Nephron (organoid): Measurements from ENCODE around the gene SLC1A5.
A peak's percentile ranks its signal among the peaks of the same experiment; 100 is the strongest.

ENCODE experiments used
- H3K27ac Mint-ChIP-seq, 3 experiments: 2 replicates each; pipeline ENCODE4 v1.8.0; 2020; ENCODE audit warnings: mixed read lengths in 3 of 3, mild to moderate bottlenecking in 2 of 3, moderate library complexity in 1 of 3
- H3K27me3 Mint-ChIP-seq: 2 replicates; pipeline ENCODE4 v1.8.0; 2021; ENCODE audit warnings: low read depth, mild to moderate bottlenecking, moderate library complexity, mixed read lengths
- H3K36me3 Mint-ChIP-seq: 2 replicates; pipeline ENCODE4 v1.8.0; 2020; ENCODE audit warnings: low read depth, mixed read lengths
- H3K4me1 Mint-ChIP-seq: 2 replicates; pipeline ENCODE4 v1.8.0; 2020; ENCODE audit warnings: mixed read lengths
- H3K4me3 Mint-ChIP-seq, 3 experiments: 2 replicates each; pipeline ENCODE4 v1.8.0; 2020; ENCODE audit warnings: mild to moderate bottlenecking in 3 of 3, mixed read lengths in 3 of 3, moderate library complexity in 2 of 3
- H3K9me3 Mint-ChIP-seq: 2 replicates; pipeline ENCODE4 v1.8.0; 2020; ENCODE audit warnings: mixed read lengths
- CTCF ChIP-seq, 3 experiments: fragments of 200-600 bp; sonication (generic); IDR thresholded peaks; one replicate each; pipeline ENCODE4 v1.5.0; 2021; ENCODE audit warnings: antibody characterized with exemption in 3 of 3; ENCODE audit not compliant: unreplicated experiment in 3 of 3

Gene SLC1A5

GRCh38 chr19:46737298-46737654 lies 51.1 kb downstream of the SLC1A5 start:
- Mint-ChIP-seq H3K4me3 (no peak overlapping the region), H3K27ac (peak overlapping the region in 1 of 3 experiments; percentile 44), H3K4me1 (peaks cover 42% of the 10 kb centered on the region), H3K9me3 (no peaks in the 10 kb centered on the region), H3K36me3 (peaks cover 40% of the 10 kb centered on the region), H3K27me3 (no peaks in the 10 kb centered on the region)
- no peak for TF ChIP-seq CTCF (IDR thresholded peaks at IDR 0.05; ENCODE audit: unreplicated experiment in 3 of 3)

- peak overlapping the region in 1 of 3 experiments; percentile 44 for H3K27ac Mint-ChIP-seq
- H3K27me3 Mint-ChIP-seq, result no peaks in the 10 kb centered on the region
- no peaks in the 10 kb centered on the region for H3K9me3 Mint-ChIP-seq
- no peak for TF ChIP-seq CTCF (IDR thresholded peaks at IDR 0.05; ENCODE audit: unreplicated experiment in 3 of 3)
- peaks cover 46% of the 10 kb centered on the region for H3K36me3 Mint-ChIP-seq
- H3K4me1 Mint-ChIP-seq, result peaks cover 41% of the 10 kb centered on the region
- no peak overlapping the region for H3K4me3 Mint-ChIP-seq
These were observed 51.7 kb downstream of the SLC1A5 start for GRCh38 chr19:46736531-46737297.

- Mint-ChIP-seq H3K9me3 (no peaks in the 10 kb centered on the region), H3K27me3 (no peaks in the 10 kb centered on the region), H3K36me3 (peaks cover 55% of the 10 kb centered on the region), H3K4me3 (no peak overlapping the region), H3K4me1 (peaks cover 25% of the 10 kb centered on the region), H3K27ac (no peak overlapping the region)
- TF ChIP-seq CTCF (IDR thresholded peaks at IDR 0.05; ENCODE audit: unreplicated experiment in 3 of 3), result no peak
These were observed 54.6 kb downstream of the SLC1A5 start for GRCh38 chr19:46733690-46734292.

- H3K27me3 Mint-ChIP-seq, result no peaks in the 10 kb centered on the region
- H3K9me3 Mint-ChIP-seq, result no peaks in the 10 kb centered on the region
- H3K27ac Mint-ChIP-seq, result no peak overlapping the region
- peaks cover 55% of the 10 kb centered on the region for H3K36me3 Mint-ChIP-seq
- H3K4me1 Mint-ChIP-seq, result peaks cover 24% of the 10 kb centered on the region
- no peak overlapping the region for H3K4me3 Mint-ChIP-seq
- no peak for TF ChIP-seq CTCF (IDR thresholded peaks at IDR 0.05; ENCODE audit: unreplicated experiment in 3 of 3)
These were observed 55.3 kb downstream of the SLC1A5 start for GRCh38 chr19:46732966-46733689.

GRCh38 chr19:46732172-46732938 lies 56.0 kb downstream of the SLC1A5 start:
- Mint-ChIP-seq H3K36me3 (peaks cover 47% of the 10 kb centered on the region), H3K9me3 (no peaks in the 10 kb centered on the region), H3K27ac (peak overlapping the region; percentile 18 to 37 (median 27)), H3K4me1 (peaks cover 21% of the 10 kb centered on the region), H3K4me3 (no peak overlapping the region), H3K27me3 (no peaks in the 10 kb centered on the region)
- no peak for TF ChIP-seq CTCF (IDR thresholded peaks at IDR 0.05; ENCODE audit: unreplicated experiment in 3 of 3)
